Lower leg skin (tissue), 3 donors: ENCODE measurements around the gene ENTPD3.

Source experiments
- POLR2A ChIP-seq, 2 donors: fragments of 450-650 bp; IDR thresholded peaks; one replicate each; pipeline ENCODE4 v1.6.1; 2016 to 2017; ENCODE audit warnings: antibody characterized with exemption in 2 of 2, mild to moderate bottlenecking in 1 of 2, moderate library complexity in 1 of 2
- TF ChIP-seq, protein P1 (sequence below), 3 donors: fragments of 450-650 bp; IDR thresholded peaks; one replicate each; pipeline ENCODE4 v1.5.1; 2016; ENCODE audit warnings: antibody characterized with exemption in 3 of 3, mild to moderate bottlenecking in 3 of 3, moderate library complexity in 2 of 3

- TF ChIP-seq, protein P1, sequence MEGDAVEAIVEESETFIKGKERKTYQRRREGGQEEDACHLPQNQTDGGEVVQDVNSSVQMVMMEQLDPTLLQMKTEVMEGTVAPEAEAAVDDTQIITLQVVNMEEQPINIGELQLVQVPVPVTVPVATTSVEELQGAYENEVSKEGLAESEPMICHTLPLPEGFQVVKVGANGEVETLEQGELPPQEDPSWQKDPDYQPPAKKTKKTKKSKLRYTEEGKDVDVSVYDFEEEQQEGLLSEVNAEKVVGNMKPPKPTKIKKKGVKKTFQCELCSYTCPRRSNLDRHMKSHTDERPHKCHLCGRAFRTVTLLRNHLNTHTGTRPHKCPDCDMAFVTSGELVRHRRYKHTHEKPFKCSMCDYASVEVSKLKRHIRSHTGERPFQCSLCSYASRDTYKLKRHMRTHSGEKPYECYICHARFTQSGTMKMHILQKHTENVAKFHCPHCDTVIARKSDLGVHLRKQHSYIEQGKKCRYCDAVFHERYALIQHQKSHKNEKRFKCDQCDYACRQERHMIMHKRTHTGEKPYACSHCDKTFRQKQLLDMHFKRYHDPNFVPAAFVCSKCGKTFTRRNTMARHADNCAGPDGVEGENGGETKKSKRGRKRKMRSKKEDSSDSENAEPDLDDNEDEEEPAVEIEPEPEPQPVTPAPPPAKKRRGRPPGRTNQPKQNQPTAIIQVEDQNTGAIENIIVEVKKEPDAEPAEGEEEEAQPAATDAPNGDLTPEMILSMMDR (IDR thresholded peaks at IDR 0.05) = no peak
- TF ChIP-seq POLR2A (IDR thresholded peaks at IDR 0.05) = no peak
These were observed 27.3 kb downstream of the ENTPD3 start for GRCh38 chr3:40414270-40414669.
